T-cell (primary cell): ENCODE data around the gene PTBP1. TPM values are rescaled to one million over a fixed set of nuclear protein-coding genes. Genes with fewer than 3 reads are reported as not detected.
"Not testable (repeated sequence)": the region's sequence is repeated elsewhere in the genome, so short reads cannot be mapped to it uniquely, and the experiment has no call there.

Experiments
- ATAC-seq, 4 experiments: fragments of 200-7000 bp in 3 of 4; fragments of 150-1000 bp in 1 of 4; cut with Tn5 transposase; replicated peaks in 1 of 4; 1 replicate in 3 of 4; 2 replicates in 1 of 4; pipeline ENCODE4 v1.10.0; 2021; ENCODE audit warnings: moderate library complexity in 3 of 4, mild to moderate bottlenecking in 2 of 4, moderate number of reproducible peaks in 1 of 4
- CTCF ChIA-PET, 2 donors: fragments of 300-600 bp; sonication (Branson Sonifier 250); formaldehyde crosslinking; loops; one replicate each; lab custom pipeline; 2022; ENCODE audit warnings: antibody characterized with exemption in 2 of 2; lab: Charles Lee
- POLR2A ChIA-PET, 2 donors: fragments of 300-600 bp; sonication (Branson Sonifier 250); formaldehyde crosslinking; loops; one replicate each; lab custom pipeline; 2022; ENCODE audit warnings: antibody characterized with exemption in 2 of 2; lab: Charles Lee
- DNase-seq, 35 experiments: peaks; one replicate each; pipeline versions ENCODE4 v3.0.0 to v3.0.0-alpha.2; 2013 to 2023
- H3K27ac ChIP-seq: one replicate; pipeline ENCODE4 v1.5.1; 2013; ENCODE audit warnings: low read length
- H3K27me3 ChIP-seq, 2 experiments: replicated peaks in 1 of 2; 1 replicate in 1 of 2; 2 replicates in 1 of 2; pipeline versions ENCODE4 v1.6.1 to v1.7.0; 2013; ENCODE audit warnings: low read length in 1 of 2, mixed read lengths in 1 of 2; ENCODE audit not compliant: control insufficient read depth in 2 of 2, insufficient read depth in 2 of 2; ENCODE audit errors: extremely low read depth in 1 of 2
- H3K36me3 ChIP-seq, 2 donors: 1 replicate in 1 of 2; 2 replicates in 1 of 2; pipeline versions ENCODE4 v1.6.1 to v1.7.0; 2013; ENCODE audit warnings: low read length in 1 of 2; ENCODE audit not compliant: control insufficient read depth in 2 of 2, insufficient read depth in 1 of 2; ENCODE audit errors: extremely low read depth in 1 of 2
- H3K4me1 ChIP-seq, 2 experiments: 1 replicate in 1 of 2; 2 replicates in 1 of 2; pipeline versions ENCODE4 v1.6.1 to v1.7.0; 2013; ENCODE audit warnings: low read length in 2 of 2, mixed read lengths in 1 of 2; ENCODE audit not compliant: insufficient read depth in 2 of 2, control insufficient read depth in 1 of 2; ENCODE audit errors: extremely low read depth in 1 of 2
- H3K4me3 ChIP-seq, 2 donors: 1 replicate in 1 of 2; 2 replicates in 1 of 2; pipeline versions ENCODE4 v1.5.1 to v1.7.0; 2013; ENCODE audit warnings: mild to moderate bottlenecking in 2 of 2, low read length in 1 of 2, moderate library complexity in 1 of 2; ENCODE audit not compliant: control insufficient read depth in 1 of 2; ENCODE audit errors: extremely low read depth in 1 of 2
- H3K9me3 ChIP-seq: 2 replicates; pipeline ENCODE4 v1.7.0; 2013
- H3K27ac Mint-ChIP-seq, 2 donors: one replicate each; pipeline ENCODE4 v1.8.0; 2020 to 2021; ENCODE audit warnings: mild to moderate bottlenecking in 2 of 2, mixed read lengths in 2 of 2
- H3K27me3 Mint-ChIP-seq, 2 donors: one replicate each; pipeline ENCODE4 v1.8.0; 2021 to 2022; ENCODE audit warnings: mixed read lengths in 2 of 2
- H3K36me3 Mint-ChIP-seq: one replicate; pipeline ENCODE4 v1.8.0; 2021; ENCODE audit warnings: mixed read lengths
- H3K4me1 Mint-ChIP-seq, 3 donors: one replicate each; pipeline ENCODE4 v1.8.0; 2020 to 2022; ENCODE audit warnings: mixed read lengths in 3 of 3, mild to moderate bottlenecking in 1 of 3
- H3K4me3 Mint-ChIP-seq, 3 donors: one replicate each; pipeline ENCODE4 v1.8.0; 2020 to 2022; ENCODE audit warnings: mild to moderate bottlenecking in 3 of 3, mixed read lengths in 3 of 3, moderate library complexity in 3 of 3
- H3K9me3 Mint-ChIP-seq, 3 donors: one replicate each; pipeline ENCODE4 v1.8.0; 2020 to 2022; ENCODE audit warnings: mixed read lengths in 3 of 3
- WGBS: methylation state at CpG from one replicate; pipeline ENCODE4 v1.1.5; 2013; ENCODE audit warnings: missing lambda C conversion rate; ENCODE audit not compliant: insufficient coverage; 5-methylcytosine and 5-hydroxymethylcytosine counted together
- total RNA-seq, 35 experiments: library from RNA in 6 of 35; stranded (reverse) in 6 of 35; fragments of 120-200 nt in 1 of 35; gene quantifications; one replicate each; pipeline versions ENCODE4 v1.2.1 to v1.2.4 and lab custom pipeline; 2013 to 2026

Gene PTBP1
- total RNA-seq, 5 donors from 2014 or later (not counting 1 experiment from before 2014, with no cell fraction given), result 307 to 343 (median 316) TPM

- H3K9me3 Mint-ChIP-seq, result no peaks in the 10 kb centered on the region
- ChIA-PET CTCF (no interaction called here), POLR2A (interaction anchor here in 1 of 2 donors (0.6 kb wide), 1 partner anchor 198 kb away, joined by 4 read pairs; no protein-coding TSS in a partner anchor)
- H3K4me1 ChIP-seq, result no peaks in the 10 kb centered on the region
- H3K27me3 ChIP-seq, result peaks cover 0 to 54% of the 10 kb centered on the region in 2 experiments
- no peak overlapping the region for H3K27ac Mint-ChIP-seq
- no peak overlapping the region for H3K27ac ChIP-seq
- H3K9me3 ChIP-seq, result no peaks in the 10 kb centered on the region
- no peak overlapping the region for H3K4me3 Mint-ChIP-seq
- peaks cover 6 to 9% of the 10 kb centered on the region in 2 donors for H3K27me3 Mint-ChIP-seq
- WGBS, result 73% methylated on average over 21 of the region's 38 CpGs
- DNase-seq (no peak), ATAC-seq (no peak)
- H3K36me3 Mint-ChIP-seq, result no peaks in the 10 kb centered on the region
- peaks cover 0 to 7% (median 3%) of the 10 kb centered on the region in 3 donors for H3K4me1 Mint-ChIP-seq
- H3K36me3 ChIP-seq, result no peaks in the 10 kb centered on the region
- H3K4me3 ChIP-seq, result no peak overlapping the region
Measured at GRCh38 chr19:831407-832369, 34.4 kb downstream of the PTBP1 start.

GRCh38 chr19:834216-834615 lies 37.0 kb downstream of the PTBP1 start:
- peaks cover 9 to 15% of the 10 kb centered on the region in 2 donors for H3K27me3 Mint-ChIP-seq
- Histone ChIP-seq H3K9me3 (no peaks in the 10 kb centered on the region), H3K4me1 (no peaks in the 10 kb centered on the region), H3K27ac (no peak overlapping the region), H3K36me3 (no peaks in the 10 kb centered on the region), H3K27me3 (peaks cover 0 to 53% of the 10 kb centered on the region in 2 experiments), H3K4me3 (no peak overlapping the region)
- peaks cover 0 to 7% (median 3%) of the 10 kb centered on the region in 3 donors for H3K4me1 Mint-ChIP-seq
- WGBS, result 90% methylated on average over 21 of the region's 24 CpGs
- ChIA-PET CTCF (no interaction called here), POLR2A (no interaction called here)
- no peak overlapping the region for H3K27ac Mint-ChIP-seq
- no peaks in the 10 kb centered on the region for H3K9me3 Mint-ChIP-seq
- DNase-seq (no peak), ATAC-seq (no peak)
- no peaks in the 10 kb centered on the region for H3K36me3 Mint-ChIP-seq
- H3K4me3 Mint-ChIP-seq, result no peak overlapping the region

- WGBS, result 91% methylated on average over 29 of the region's 36 CpGs
- no peaks in the 10 kb centered on the region for H3K36me3 ChIP-seq
- H3K4me1 ChIP-seq, result no peaks in the 10 kb centered on the region
- H3K27me3 Mint-ChIP-seq, result peaks cover 9 to 16% of the 10 kb centered on the region in 2 donors
- no peak overlapping the region for H3K27ac ChIP-seq
- no peaks in the 10 kb centered on the region for H3K9me3 ChIP-seq
- ATAC-seq, result no peak
- no peaks in the 10 kb centered on the region for H3K36me3 Mint-ChIP-seq
- no peak overlapping the region for H3K4me3 Mint-ChIP-seq
- no peak overlapping the region for H3K27ac Mint-ChIP-seq
- DNase-seq, result no peak
- H3K27me3 ChIP-seq, result peaks cover 0 to 51% of the 10 kb centered on the region in 2 experiments
- peaks cover 0 to 7% (median 3%) of the 10 kb centered on the region in 3 donors for H3K4me1 Mint-ChIP-seq
- CTCF ChIA-PET, result no interaction called here
- no peaks in the 10 kb centered on the region for H3K9me3 Mint-ChIP-seq
- POLR2A ChIA-PET, result no interaction called here
- no peak overlapping the region for H3K4me3 ChIP-seq
Measured at GRCh38 chr19:835210-835810, 38.1 kb downstream of the PTBP1 start.

GRCh38 chr19:840519-841206 lies 43.4 kb downstream of the PTBP1 start, which contains the start of gene PRTN3:
PRTN3 (plus strand) TSS chr19:840999; CDS start chr19:841009, 10 bp downstream.
- Histone ChIP-seq H3K36me3 (no peaks in the 10 kb centered on the region), H3K4me3 (no peak within 1 kb of the TSS), H3K27ac (no peak within 1 kb of the TSS), H3K27me3 (peaks cover 0 to 66% of the 10 kb centered on the region in 2 experiments), H3K9me3 (no peaks in the 10 kb centered on the region), H3K4me1 (peaks cover 0 to 15% of the 10 kb centered on the region in 2 experiments)
- Mint-ChIP-seq H3K27ac (no peak within 1 kb of the TSS), H3K27me3 (peaks cover 24 to 42% of the 10 kb centered on the region in 2 donors), H3K36me3 (no peaks in the 10 kb centered on the region), H3K9me3 (no peaks in the 10 kb centered on the region), H3K4me1 (peaks cover 3 to 18% (median 11%) of the 10 kb centered on the region in 3 donors), H3K4me3 (no peak within 1 kb of the TSS)
- DNase-seq, result no peak
- WGBS, result 59% methylated on average over 22 of the region's 24 CpGs
- CTCF ChIA-PET, result no interaction called here
- ATAC-seq, result no peak
- POLR2A ChIA-PET, result no interaction called here

GRCh38 chr19:842802-843179 lies 45.5 kb downstream of the PTBP1 start:
- H3K36me3 ChIP-seq, H3K9me3 ChIP-seq, H3K4me3 ChIP-seq, H3K27ac Mint-ChIP-seq, POLR2A ChIA-PET, DNase-seq, H3K9me3 Mint-ChIP-seq, H3K36me3 Mint-ChIP-seq, ATAC-seq, H3K27ac ChIP-seq: not testable (repeated sequence)
- peaks cover 0 to 15% of the 10 kb centered on the region in 2 experiments for H3K4me1 ChIP-seq
- Mint-ChIP-seq H3K4me1 (peaks cover 3 to 12% (median 8%) of the 10 kb centered on the region in 3 donors), H3K4me3 (peak overlapping the region in 1 of 3 donors; percentile 15), H3K27me3 (peaks cover 24 to 46% of the 10 kb centered on the region in 2 donors)
- WGBS, result 90% methylated on average over 3 of the region's 7 CpGs
- peaks cover 0 to 69% of the 10 kb centered on the region in 2 experiments for H3K27me3 ChIP-seq
- CTCF ChIA-PET, result interaction anchor here in 1 of 2 donors (0.6 kb wide), 1 partner anchor 177 kb away, joined by 3 read pairs; no protein-coding TSS in a partner anchor
